Umbilical cord (tissue), 2 donors: ENCODE results near the gene CIITA. TPM values are rescaled to one million over a fixed set of nuclear protein-coding genes. Genes with fewer than 3 reads are reported as not detected.
"Not testable (repeated sequence)": the region's sequence is repeated elsewhere in the genome, so short reads cannot be mapped to it uniquely, and the experiment has no call there.

Experiments used
- DNase-seq: peaks from one replicate; pipeline ENCODE4 v3.0.0-alpha.2; 2015; ENCODE audit warnings: low spot score
- total RNA-seq: library from RNA; depleted of rRNA; stranded (reverse); fragments of >200 nt; gene quantifications from one replicate; pipeline ENCODE4 v1.2.3, GENCODE V29; 2014; ENCODE audit warnings: low replicate concordance; ENCODE audit not compliant: insufficient read depth

CIITA gene
- total RNA-seq, 1 donor from 2014 or later: 11.1 TPM

GRCh38 chr16:10934325-10935107 is 57.5 kb downstream of the CIITA start:
- DNase-seq: no peak

GRCh38 chr16:10935226-10935915 is 58.4 kb downstream of the CIITA start:
- DNase-seq: no peak

- no peak for DNase-seq
Observed at GRCh38 chr16:10936272-10936984, 59.4 kb downstream of the CIITA start.

- no peak for DNase-seq
Observed at GRCh38 chr16:10937068-10937859, 60.3 kb downstream of the CIITA start.

GRCh38 chr16:10938321-10938720 is 61.3 kb downstream of the CIITA start:
- no peak for DNase-seq

- DNase-seq: no peak
Observed at GRCh38 chr16:10938796-10939648, 62.0 kb downstream of the CIITA start.

- no peak for DNase-seq
Observed at GRCh38 chr16:10939649-10940234, 62.7 kb downstream of the CIITA start.

- DNase-seq: no peak
Observed at GRCh38 chr16:10940501-10941079, 63.6 kb downstream of the CIITA start.

GRCh38 chr16:10941127-10941933 is 64.3 kb downstream of the CIITA start:
- DNase-seq: no peak

GRCh38 chr16:10941935-10942351 is 64.9 kb downstream of the CIITA start:
- DNase-seq: not testable (repeated sequence)

GRCh38 chr16:10942352-10943063 is 65.5 kb downstream of the CIITA start, which contains the start of gene DEXI:
TSS of gene DEXI (minus strand) at chr16:10942468. CDS start at chr16:10942005, 463 bp downstream.
- peak; percentile 94 for DNase-seq

GRCh38 chr16:10943064-10943353 is 66.0 kb downstream of the CIITA start:
- DNase-seq: no peak

- DNase-seq: peak; percentile 99
Observed at GRCh38 chr16:10944249-10945064, 67.5 kb downstream of the CIITA start, which contains the start of gene CLEC16A. TSS of gene CLEC16A (plus strand) at chr16:10944564. CDS start at chr16:10944718, 154 bp downstream.

GRCh38 chr16:10945065-10945787 is 68.2 kb downstream of the CIITA start:
- no peak for DNase-seq

GRCh38 chr16:10946308-10946707 is 69.3 kb downstream of the CIITA start:
- DNase-seq: no peak

- DNase-seq: no peak
Observed at GRCh38 chr16:10947211-10947787, 70.3 kb downstream of the CIITA start.
